H9 (cell line): ENCODE measurements around the gene OR52I2. TPM values are rescaled to one million over a fixed set of nuclear protein-coding genes. Genes with fewer than 3 reads are reported as not detected.

Experiments used
- DNase-seq: peaks from one replicate; pipeline ENCODE4 v3.0.0-alpha.2; 2017
- H2AFZ ChIP-seq: one replicate; pipeline ENCODE4 v1.6.1; 2013; ENCODE audit warnings: mild to moderate bottlenecking, low read length, control low read depth, moderate library complexity
- H2AK5ac ChIP-seq: 2 replicates; pipeline ENCODE4 v1.6.1; 2013; ENCODE audit warnings: low read length, control low read depth, mixed read lengths; ENCODE audit not compliant: insufficient read length
- H2BK120ac ChIP-seq: one replicate; pipeline ENCODE4 v1.6.1; 2013; ENCODE audit warnings: low read depth, mild to moderate bottlenecking, low read length, control low read depth, inconsistent platforms; ENCODE audit not compliant: poor library complexity, severe bottlenecking
- H2BK12ac ChIP-seq: 2 replicates; pipeline ENCODE4 v1.6.1; 2013; ENCODE audit warnings: low read length, control low read depth, mixed read lengths, low read depth; ENCODE audit not compliant: insufficient read length
- H2BK15ac ChIP-seq: 2 replicates; pipeline ENCODE4 v1.6.1; 2013; ENCODE audit warnings: low read depth, low read length, control low read depth
- H2BK20ac ChIP-seq: one replicate; pipeline ENCODE4 v1.6.1; 2013; ENCODE audit warnings: low read depth, mild to moderate bottlenecking, low read length, control low read depth, inconsistent platforms; ENCODE audit not compliant: poor library complexity, severe bottlenecking
- H2BK5ac ChIP-seq: 2 replicates; pipeline ENCODE4 v1.6.1; 2013; ENCODE audit warnings: low read length, control low read depth, mixed read lengths; ENCODE audit not compliant: insufficient read length
- H3K14ac ChIP-seq: 2 replicates; pipeline ENCODE4 v1.6.1; 2013; ENCODE audit warnings: low read length, control low read depth; ENCODE audit not compliant: insufficient read depth
- H3K18ac ChIP-seq: 2 replicates; pipeline ENCODE4 v1.6.1; 2013; ENCODE audit warnings: low read depth, mild to moderate bottlenecking, mixed read lengths, low read length, control low read depth; ENCODE audit not compliant: insufficient read length
- H3K23ac ChIP-seq: 2 replicates; pipeline ENCODE4 v1.6.1; 2013; ENCODE audit warnings: low read length, control low read depth, mixed read lengths, low read depth; ENCODE audit not compliant: insufficient read length
- H3K23me2 ChIP-seq: 2 replicates; pipeline ENCODE4 v1.6.1; 2013; ENCODE audit warnings: low read depth, mild to moderate bottlenecking, mixed read lengths, low read length, control low read depth; ENCODE audit not compliant: insufficient read length, poor library complexity, severe bottlenecking
- H3K27ac ChIP-seq: 2 replicates; pipeline ENCODE4 v1.5.1; 2013; ENCODE audit warnings: low read length, control low read depth, mixed read lengths, low read depth; ENCODE audit not compliant: insufficient read length
- H3K27me3 ChIP-seq: 2 replicates; pipeline ENCODE4 v1.6.1; 2013; ENCODE audit warnings: low read length, control low read depth, inconsistent platforms; ENCODE audit not compliant: insufficient read depth
- H3K4ac ChIP-seq: 2 replicates; pipeline ENCODE4 v1.6.1; 2013; ENCODE audit warnings: low read depth, mild to moderate bottlenecking, control low read depth, inconsistent platforms, low read length, moderate library complexity
- H3K4me1 ChIP-seq: 2 replicates; pipeline ENCODE4 v1.6.1; 2013; ENCODE audit warnings: low read length, control low read depth, inconsistent platforms; ENCODE audit not compliant: insufficient read depth
- H3K4me2 ChIP-seq: 2 replicates; pipeline ENCODE4 v1.6.1; 2013; ENCODE audit warnings: low read length, control low read depth, mixed read lengths; ENCODE audit not compliant: insufficient read length, insufficient read depth
- H3K56ac ChIP-seq: 2 replicates; pipeline ENCODE4 v1.6.1; 2013; ENCODE audit warnings: low read depth, mild to moderate bottlenecking, mixed read lengths, low read length, control low read depth; ENCODE audit not compliant: insufficient read length
- H3K79me1 ChIP-seq: 2 replicates; pipeline ENCODE4 v1.6.1; 2013; ENCODE audit warnings: low read depth, mild to moderate bottlenecking, moderate library complexity, low read length, control low read depth, inconsistent platforms; ENCODE audit not compliant: insufficient read depth, poor library complexity, severe bottlenecking
- H3K79me2 ChIP-seq: 2 replicates; pipeline ENCODE4 v1.6.1; 2013; ENCODE audit warnings: low read length, control low read depth, inconsistent platforms; ENCODE audit not compliant: insufficient read depth
- H3K9ac ChIP-seq: 2 replicates; pipeline ENCODE4 v1.6.1; 2013; ENCODE audit warnings: low read length, control low read depth, mixed read lengths; ENCODE audit not compliant: insufficient read length; ENCODE audit errors: extremely low read depth
- H3K9me3 ChIP-seq: one replicate; pipeline ENCODE4 v1.6.1; 2013; ENCODE audit warnings: low read depth, low read length, inconsistent platforms; ENCODE audit not compliant: control insufficient read depth
- H3T11ph ChIP-seq: one replicate; pipeline ENCODE4 v1.6.1; 2013; ENCODE audit warnings: mild to moderate bottlenecking, low read length, control low read depth, inconsistent platforms
- H4K20me1 ChIP-seq: one replicate; pipeline ENCODE4 v1.6.1; 2013; ENCODE audit not compliant: control insufficient read depth, insufficient read length, insufficient read depth
- H4K5ac ChIP-seq: 2 replicates; pipeline ENCODE4 v1.6.1; 2013; ENCODE audit warnings: low read depth, mild to moderate bottlenecking, mixed read lengths, low read length, control low read depth; ENCODE audit not compliant: insufficient read length
- H4K8ac ChIP-seq: replicated peaks from 2 replicates; pipeline ENCODE4 v1.6.1; 2013; ENCODE audit warnings: low read length, control low read depth, mixed read lengths, low read depth; ENCODE audit not compliant: insufficient read length
- H4K91ac ChIP-seq: 2 replicates; pipeline ENCODE4 v1.6.1; 2013; ENCODE audit warnings: low read depth, mild to moderate bottlenecking, moderate library complexity, mixed read lengths, low read length, control low read depth; ENCODE audit not compliant: insufficient read length
- H3K27ac Mint-ChIP-seq, 3 experiments: 2 replicates in 2 of 3; 3 replicates in 1 of 3; pipeline ENCODE4 v1.8.0; 2020 to 2021; ENCODE audit warnings: mixed read lengths in 3 of 3, mild to moderate bottlenecking in 1 of 3, moderate library complexity in 1 of 3
- H3K27me3 Mint-ChIP-seq: 2 replicates; pipeline ENCODE4 v1.8.0; 2021; ENCODE audit warnings: low read depth, mild to moderate bottlenecking, moderate library complexity, mixed read lengths
- H3K36me3 Mint-ChIP-seq, 3 experiments: 2 replicates in 2 of 3; 3 replicates in 1 of 3; pipeline ENCODE4 v1.8.0; 2020 to 2021; ENCODE audit warnings: low read depth in 3 of 3, mixed read lengths in 3 of 3; ENCODE audit not compliant: insufficient read depth in 1 of 3
- H3K4me1 Mint-ChIP-seq, 2 experiments: 2 replicates each; pipeline ENCODE4 v1.8.0; 2020; ENCODE audit warnings: mixed read lengths in 2 of 2
- H3K4me3 Mint-ChIP-seq, 2 experiments: 2 replicates in 1 of 2; 3 replicates in 1 of 2; pipeline ENCODE4 v1.8.0; 2020 to 2021; ENCODE audit warnings: mild to moderate bottlenecking in 2 of 2, mixed read lengths in 2 of 2, moderate library complexity in 1 of 2
- H3K9me3 Mint-ChIP-seq, 2 experiments: 2 replicates in 1 of 2; 3 replicates in 1 of 2; pipeline ENCODE4 v1.8.0; 2020; ENCODE audit warnings: mild to moderate bottlenecking in 2 of 2, mixed read lengths in 2 of 2, moderate library complexity in 1 of 2
- CTCF ChIP-seq: fragments of 200-600 bp; sonication (generic); conservative IDR thresholded peaks from 3 replicates; pipeline ENCODE4 v1.8.0; 2021; ENCODE audit warnings: antibody characterized with exemption, mild to moderate bottlenecking
- long read RNA-seq: library from polyadenylated mRNA; unstranded; transcript quantifications from one replicate; pipeline ENCODE4 v2.0.0, GENCODE V29; 2020
- total RNA-seq: library from RNA; stranded (reverse); gene quantifications from 2 replicates; pipeline ENCODE4 v1.2.1, GENCODE V29; 2021

OR52I2 gene
- not detected in 2 replicates for total RNA-seq
- long read RNA-seq = 0 reads

- no peak within 1 kb of the TSS for H4K8ac ChIP-seq
These were observed at the start of gene OR52I2 for GRCh38 chr11:4581443-4581842. TSS of gene OR52I2 (plus strand) at chr11:4581743.

More at GRCh38 chr11:4581443-4581842, at the start of gene OR52I2:
- Mint-ChIP-seq H3K9me3 (no peaks in the 10 kb centered on the region; a peak in 1 of 5 replicates), H3K27me3 (peaks cover 11% of the 10 kb centered on the region; the same call in 1 of the 2 replicates), H3K36me3 (no peaks in the 10 kb centered on the region), H3K27ac (no peak within 1 kb of the TSS), H3K4me1 (no peaks in the 10 kb centered on the region), H3K4me3 (no peak within 1 kb of the TSS)
- no peak within 1 kb of the TSS for H2BK12ac ChIP-seq
- no peak within 1 kb of the TSS for H2BK5ac ChIP-seq
- no peak within 1 kb of the TSS for H2BK20ac ChIP-seq
- no peaks in the 10 kb centered on the region for H3K4me1 ChIP-seq
- DNase-seq = no peak
- no peak within 1 kb of the TSS for H4K5ac ChIP-seq
- H3K79me1 ChIP-seq = no peaks in the 10 kb centered on the region
- H3K27ac ChIP-seq = no peak within 1 kb of the TSS
- H3T11ph ChIP-seq = no peak within 1 kb of the TSS
- no peak within 1 kb of the TSS for H2BK15ac ChIP-seq
- H3K4ac ChIP-seq = no peak within 1 kb of the TSS
- no peaks in the 10 kb centered on the region for H3K79me2 ChIP-seq
- no peaks in the 10 kb centered on the region for H3K23me2 ChIP-seq
- no peak within 1 kb of the TSS for H3K23ac ChIP-seq
- no peak within 1 kb of the TSS for H3K14ac ChIP-seq
- H3K4me2 ChIP-seq = no peak within 1 kb of the TSS
- no peak within 1 kb of the TSS for H2AK5ac ChIP-seq
- no peak within 1 kb of the TSS for H3K18ac ChIP-seq
- no peak within 1 kb of the TSS for H2AFZ ChIP-seq
- no peak within 1 kb of the TSS for H3K9ac ChIP-seq
- no peak within 1 kb of the TSS for H2BK120ac ChIP-seq
- no peaks in the 10 kb centered on the region for H3K9me3 ChIP-seq
- TF ChIP-seq CTCF = no peak
- H3K27me3 ChIP-seq = no peaks in the 10 kb centered on the region
- no peak within 1 kb of the TSS for H3K56ac ChIP-seq
- H4K20me1 ChIP-seq = no peaks in the 10 kb centered on the region
- H4K91ac ChIP-seq = no peak within 1 kb of the TSS
